Erythroblast (primary cell): Measurements from ENCODE around the gene KIF26B.

ENCODE experiments used
- DNase-seq, 2 experiments: peaks; one replicate each; lab custom pipeline; 2025; lab: John Stamatoyannopoulos, UW
- GATA1 ChIP-seq: IDR thresholded peaks from 2 replicates; pipeline ENCODE4 v1.6.1; 2011; ENCODE audit warnings: low read depth, mild to moderate bottlenecking, control low read depth, low read length, moderate library complexity
- POLR2A ChIP-seq: IDR thresholded peaks from 2 replicates; pipeline ENCODE4 v1.6.1; 2011; ENCODE audit warnings: mild to moderate bottlenecking, low read length

The KIF26B gene

DNA sequence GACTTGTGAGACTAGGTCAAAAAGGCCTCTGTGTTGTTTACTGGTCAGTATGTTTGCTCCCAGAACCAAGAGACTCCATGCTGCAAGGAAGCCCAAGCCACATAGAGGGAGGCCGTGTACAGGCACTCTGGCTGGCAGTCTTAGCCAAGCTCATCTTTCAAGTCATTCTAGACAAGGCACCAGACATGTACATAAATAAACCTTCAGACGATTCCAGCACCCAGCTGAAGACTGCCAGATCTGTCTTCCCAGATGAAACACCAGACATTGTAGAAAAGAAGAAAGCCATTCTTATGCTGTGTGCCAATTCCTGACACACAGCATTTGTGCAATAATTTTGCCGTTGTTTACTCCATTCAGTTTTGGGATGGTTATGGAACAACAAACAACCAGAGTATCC is 595.5 kb downstream of the KIF26B start:
- no peak for DNase-seq
- no peak for TF ChIP-seq GATA1
- no peak for TF ChIP-seq POLR2A

DNA sequence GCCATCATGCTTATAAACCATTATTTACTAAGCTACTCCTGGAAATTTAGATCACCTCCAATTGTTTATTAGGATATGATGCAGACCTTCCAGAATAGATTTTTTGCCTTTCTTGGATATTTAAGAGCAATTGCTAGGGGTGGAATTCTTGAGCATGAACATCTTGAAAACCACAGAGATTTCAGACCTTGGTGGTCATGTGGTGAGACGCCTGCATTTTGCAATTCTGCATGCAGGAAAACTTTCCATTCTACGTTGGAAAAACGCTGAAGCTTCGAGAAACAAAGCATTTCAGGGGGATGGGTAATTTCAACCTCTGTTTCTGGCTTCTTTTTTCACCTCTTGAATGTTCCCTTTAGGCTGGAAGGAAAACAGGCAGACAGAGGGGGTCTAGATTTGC is 596.3 kb downstream of the KIF26B start:
- DNase-seq = no peak

DNA sequence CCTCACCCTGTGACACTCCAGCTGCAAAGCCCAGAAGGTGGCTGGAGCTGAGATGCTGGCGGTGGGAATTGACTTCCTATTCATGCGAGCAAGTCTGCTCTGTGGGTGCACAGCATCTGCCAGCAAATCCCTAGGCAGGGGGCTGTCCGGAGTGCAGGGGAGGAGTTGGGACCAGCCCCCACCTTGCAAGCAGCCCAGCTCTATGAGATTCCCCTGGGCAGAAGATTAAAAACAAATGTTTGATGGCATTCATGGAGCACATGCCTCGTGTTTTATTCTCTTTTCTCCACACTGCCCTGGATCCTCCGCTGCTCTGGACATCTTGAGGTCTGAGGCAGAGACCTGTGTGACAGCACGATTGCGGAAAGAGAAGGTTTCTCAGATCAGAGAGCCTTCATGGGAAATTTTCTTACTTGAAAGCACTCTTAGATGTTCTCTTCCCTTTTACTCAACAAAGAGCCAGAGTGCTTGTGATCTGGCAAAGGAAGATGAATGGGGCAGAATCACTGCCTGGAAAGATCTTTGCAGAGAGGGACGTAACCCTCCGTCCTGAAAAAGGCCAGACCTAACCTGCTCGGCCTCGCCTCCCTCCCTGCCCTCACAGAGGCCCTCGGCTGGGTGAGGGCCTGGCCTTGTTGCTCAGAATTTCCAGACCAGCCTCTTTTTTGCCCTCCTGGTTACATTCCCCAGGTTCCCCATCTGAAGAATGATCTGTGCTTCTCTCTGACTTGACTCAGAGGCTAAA is 597.1 kb downstream of the KIF26B start:
- no peak for DNase-seq
- no peak for TF ChIP-seq POLR2A
- TF ChIP-seq GATA1 = no peak

More for the DNA sequence above, 596.3 kb downstream of the KIF26B start:
- TF ChIP-seq POLR2A (no peak), GATA1 (no peak)

DNA sequence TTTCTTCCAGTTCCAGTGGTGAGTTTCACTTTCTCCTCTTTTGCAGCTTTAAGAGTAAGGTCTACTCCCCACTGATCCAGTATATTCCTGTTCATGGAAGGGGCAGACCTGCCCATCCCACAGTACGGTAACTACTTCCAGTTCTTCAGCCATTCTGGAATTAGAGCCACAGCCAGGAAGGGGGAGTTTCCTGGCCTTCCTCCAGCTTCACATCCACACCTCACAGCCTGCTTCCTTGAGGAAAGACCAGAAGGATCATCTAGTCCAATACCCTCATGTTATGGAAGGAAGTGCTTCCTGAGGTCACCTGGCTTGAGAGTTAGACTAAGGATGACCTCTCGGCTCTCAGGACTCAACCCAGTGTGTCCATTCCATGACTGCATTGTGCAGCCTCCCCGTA is 597.8 kb downstream of the KIF26B start:
- no peak for DNase-seq

DNA sequence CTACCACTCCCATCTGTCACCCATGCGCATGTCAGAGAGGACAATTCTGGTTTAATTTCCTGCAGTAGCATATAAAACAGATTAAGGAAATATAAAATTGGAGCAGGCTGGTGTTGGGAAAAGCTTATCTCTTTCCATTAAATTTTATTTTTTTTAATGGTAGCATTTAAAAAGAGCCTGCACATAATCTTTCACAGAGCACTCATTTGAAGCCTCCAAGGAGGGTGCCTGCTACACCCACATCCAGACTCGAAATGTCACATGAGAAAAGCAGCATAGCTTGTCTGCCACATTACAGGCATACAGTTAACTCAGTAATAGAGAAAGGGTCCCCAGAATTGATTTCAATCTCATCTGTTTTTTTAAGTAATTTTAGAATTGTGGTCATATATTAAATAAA is 599.0 kb downstream of the KIF26B start:
- no peak for DNase-seq
- no peak for TF ChIP-seq GATA1
- no peak for TF ChIP-seq POLR2A

More for the DNA sequence above, 597.8 kb downstream of the KIF26B start:
- TF ChIP-seq GATA1 (no peak), POLR2A (no peak)

DNA sequence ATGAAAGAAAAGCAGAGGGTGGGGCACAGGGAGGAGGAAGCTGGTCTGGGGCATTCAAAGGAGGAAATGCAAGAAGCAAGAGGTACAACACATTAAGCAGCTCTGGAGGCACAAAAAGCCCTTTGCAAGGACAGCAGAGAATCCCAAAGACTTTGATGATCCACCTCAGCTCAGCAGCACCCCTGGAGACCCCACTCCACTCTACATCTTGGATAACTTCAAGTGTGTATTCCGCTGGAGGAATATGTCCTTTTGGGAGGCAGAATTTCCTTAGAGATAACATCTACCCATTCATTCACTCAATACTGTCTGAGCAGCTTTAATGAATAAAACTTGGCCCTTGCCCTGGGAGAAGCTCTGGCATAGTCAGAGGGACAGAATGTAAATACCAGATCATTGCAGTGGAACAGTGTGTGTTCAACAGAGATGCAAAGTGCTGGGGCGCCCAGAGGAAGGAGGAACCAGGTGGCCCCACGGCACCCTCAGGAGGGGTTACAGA is 599.7 kb downstream of the KIF26B start:
- no peak for DNase-seq
- TF ChIP-seq GATA1 = no peak
- TF ChIP-seq POLR2A = no peak
